Effector memory CD4-positive, alpha-beta T cell (primary cell): ENCODE results near the gene CBX2.

Experiments used
- DNase-seq, 3 donors: peaks; one replicate each; pipeline ENCODE4 v3.0.0-alpha.2; 2020
- H3K27ac ChIP-seq: 2 replicates; pipeline ENCODE4 v1.7.0; 2013; ENCODE audit warnings: mild to moderate bottlenecking, low read length, moderate library complexity; ENCODE audit not compliant: insufficient read depth, poor library complexity, severe bottlenecking
- H3K27me3 ChIP-seq: replicated peaks from 2 replicates; pipeline ENCODE4 v1.7.0; 2013; ENCODE audit warnings: mild to moderate bottlenecking, low read length; ENCODE audit not compliant: insufficient read depth, control insufficient read depth, poor library complexity, severe bottlenecking
- H3K36me3 ChIP-seq: 2 replicates; pipeline ENCODE4 v1.7.0; 2013; ENCODE audit warnings: mild to moderate bottlenecking, low read length, moderate library complexity; ENCODE audit not compliant: control insufficient read depth, insufficient read depth
- H3K4me1 ChIP-seq: 2 replicates; pipeline ENCODE4 v1.7.0; 2013; ENCODE audit warnings: low read length, mild to moderate bottlenecking; ENCODE audit not compliant: control insufficient read depth, insufficient read depth, poor library complexity, severe bottlenecking
- H3K4me3 ChIP-seq: 2 replicates; pipeline ENCODE4 v1.7.0; 2013; ENCODE audit warnings: low read length, low read depth, mild to moderate bottlenecking; ENCODE audit not compliant: insufficient read depth, poor library complexity, severe bottlenecking
- H3K9me3 ChIP-seq: 2 replicates; pipeline ENCODE4 v1.7.0; 2013; ENCODE audit warnings: mild to moderate bottlenecking, low read length, moderate library complexity; ENCODE audit not compliant: control insufficient read depth

The CBX2 gene

GRCh38 chr17:79735096-79735495 is 42.9 kb upstream of the CBX2 start:
- DNase-seq, result no peak
- Histone ChIP-seq H3K4me1 (peaks cover 7% of the 10 kb centered on the region), H3K27me3 (no peaks in the 10 kb centered on the region), H3K27ac (no peak overlapping the region), H3K4me3 (no peak overlapping the region), H3K9me3 (no peaks in the 10 kb centered on the region), H3K36me3 (no peaks in the 10 kb centered on the region)

DNA sequence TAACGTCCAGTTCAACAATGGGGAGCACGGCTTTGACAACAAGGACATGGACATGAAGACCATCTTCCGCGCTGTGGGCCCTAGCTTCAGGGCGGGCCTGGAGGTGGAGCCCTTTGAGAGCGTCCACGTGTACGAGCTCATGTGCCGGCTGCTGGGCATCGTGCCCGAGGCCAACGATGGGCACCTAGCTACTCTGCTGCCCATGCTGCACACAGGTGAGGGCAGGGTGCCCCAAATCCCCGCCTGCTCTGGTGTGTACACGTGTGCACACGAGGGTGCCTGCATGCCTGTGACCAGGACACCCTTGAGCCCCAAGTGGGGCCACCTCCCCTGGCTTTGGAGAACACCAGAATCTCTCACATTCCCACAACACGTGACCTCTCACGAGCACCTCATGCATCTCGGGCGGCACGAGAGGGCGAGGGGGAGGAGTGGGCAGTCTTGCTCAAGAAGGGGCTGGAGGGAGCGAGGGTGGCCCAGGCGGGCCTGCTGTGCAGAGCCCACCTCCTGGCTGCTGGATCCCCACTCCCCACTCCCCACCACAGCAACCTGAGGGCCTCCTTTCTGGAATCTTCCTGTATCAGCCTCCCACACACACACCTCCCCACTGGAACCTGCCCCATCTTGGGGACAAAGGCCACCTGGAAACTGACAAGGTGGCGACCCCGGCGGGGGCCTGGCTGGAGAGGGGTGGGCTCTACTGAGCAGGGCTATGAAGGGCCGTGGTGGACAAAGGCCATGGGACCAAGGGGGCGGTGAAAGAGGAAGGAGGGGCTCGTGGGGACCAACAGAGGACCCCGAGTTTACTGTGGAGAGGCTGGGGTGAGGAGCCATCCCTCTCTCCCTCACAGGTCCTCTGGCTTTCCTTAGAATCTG is 40.7 kb upstream of the CBX2 start:
- H3K4me1 ChIP-seq, result peaks cover 14% of the 10 kb centered on the region
- no peaks in the 10 kb centered on the region for H3K9me3 ChIP-seq
- H3K4me3 ChIP-seq, result no peak overlapping the region
- H3K36me3 ChIP-seq, result no peaks in the 10 kb centered on the region
- no peak overlapping the region for H3K27ac ChIP-seq
- H3K27me3 ChIP-seq, result peaks cover 9% of the 10 kb centered on the region
- no peak for DNase-seq

DNA sequence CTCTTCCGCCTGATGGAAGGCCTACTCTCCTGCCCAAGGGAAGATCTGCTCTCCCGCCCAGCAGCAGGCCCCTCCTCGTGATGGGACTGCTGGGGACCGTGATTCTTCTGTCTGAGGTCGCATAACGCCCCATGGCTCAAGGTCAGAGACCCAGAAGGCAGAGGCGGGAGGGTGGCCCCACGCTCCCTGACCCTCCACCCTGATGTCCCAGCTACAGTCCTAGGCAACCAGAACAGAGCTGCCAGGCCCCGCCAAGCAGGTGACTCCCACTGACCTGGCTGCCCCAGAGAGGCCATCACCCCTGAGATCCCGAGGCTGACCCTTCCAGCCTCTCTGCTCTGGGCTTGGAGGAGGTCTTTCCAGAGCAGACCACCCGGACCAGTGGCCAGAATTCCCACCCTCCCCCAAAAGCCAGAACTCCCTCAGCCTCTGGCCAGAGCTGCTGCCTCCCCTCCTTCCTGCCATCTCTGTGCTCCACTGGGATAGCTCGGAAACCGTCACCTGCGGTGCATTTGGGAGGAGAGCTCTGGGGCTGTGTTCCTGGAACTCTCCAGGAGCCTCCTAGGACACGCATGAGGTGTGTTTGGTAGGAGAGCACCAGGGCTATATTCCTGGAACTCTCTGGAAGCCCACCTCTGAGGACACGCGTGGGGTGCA is 39.9 kb upstream of the CBX2 start:
- Histone ChIP-seq H3K27ac (no peak overlapping the region), H3K27me3 (peaks cover 10% of the 10 kb centered on the region), H3K36me3 (no peaks in the 10 kb centered on the region), H3K4me1 (peaks cover 11% of the 10 kb centered on the region), H3K9me3 (no peaks in the 10 kb centered on the region), H3K4me3 (no peak overlapping the region)
- DNase-seq, result no peak

GRCh38 chr17:79738643-79739042 is 39.3 kb upstream of the CBX2 start:
- H3K9me3 ChIP-seq, result no peaks in the 10 kb centered on the region
- no peak overlapping the region for H3K4me3 ChIP-seq
- H3K27ac ChIP-seq, result no peak overlapping the region
- no peaks in the 10 kb centered on the region for H3K36me3 ChIP-seq
- DNase-seq, result no peak
- peaks cover 10% of the 10 kb centered on the region for H3K27me3 ChIP-seq
- peaks cover 8% of the 10 kb centered on the region for H3K4me1 ChIP-seq

DNA sequence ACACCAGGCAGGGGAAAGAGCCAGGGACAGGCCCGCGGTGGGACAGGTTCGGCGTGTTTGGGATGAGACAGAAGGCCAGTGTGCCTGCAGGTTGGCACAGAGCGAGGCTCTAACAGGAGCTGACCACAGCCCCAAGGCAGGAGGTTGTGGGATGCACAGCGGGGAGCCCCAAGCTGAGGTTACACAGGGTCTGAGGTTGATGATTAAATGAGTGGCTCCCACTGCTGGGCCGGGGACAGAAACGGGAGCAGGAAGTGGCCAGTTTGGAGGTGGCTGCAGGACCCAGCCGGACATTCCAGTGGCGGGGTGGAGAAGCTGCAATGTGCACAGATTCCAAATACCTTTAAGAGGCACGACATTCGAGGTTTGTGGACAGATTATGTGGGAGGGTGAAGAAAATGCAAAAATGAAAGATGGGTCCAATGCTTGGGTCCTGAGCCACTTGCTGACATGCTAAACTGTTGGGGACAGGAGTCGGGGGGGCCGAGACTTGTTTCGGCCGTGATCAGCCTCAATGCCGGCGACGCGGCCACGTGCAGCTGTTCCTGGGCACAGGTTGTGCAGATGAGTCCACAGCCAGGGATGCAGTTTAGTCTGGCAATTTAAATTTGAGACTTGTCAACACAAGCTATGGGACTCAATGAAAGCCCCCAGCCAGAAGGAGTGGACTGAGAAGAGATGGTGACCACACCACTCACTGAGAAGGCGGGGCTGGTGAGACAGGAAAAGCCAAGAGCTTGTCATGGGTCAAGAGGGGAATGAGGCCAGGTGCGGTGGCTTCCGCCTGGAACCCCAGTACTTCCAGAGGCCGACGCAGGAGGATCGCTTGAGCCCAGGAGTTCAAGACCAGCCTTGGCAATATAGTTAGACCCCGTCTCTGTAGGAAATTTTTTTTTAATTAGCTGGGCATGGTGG is 38.5 kb upstream of the CBX2 start:
- peaks cover 10% of the 10 kb centered on the region for H3K27me3 ChIP-seq
- H3K9me3 ChIP-seq, result no peaks in the 10 kb centered on the region
- no peaks in the 10 kb centered on the region for H3K36me3 ChIP-seq
- H3K4me3 ChIP-seq, result no peak overlapping the region
- H3K4me1 ChIP-seq, result peaks cover 8% of the 10 kb centered on the region
- DNase-seq, result no peak
- no peak overlapping the region for H3K27ac ChIP-seq

DNA sequence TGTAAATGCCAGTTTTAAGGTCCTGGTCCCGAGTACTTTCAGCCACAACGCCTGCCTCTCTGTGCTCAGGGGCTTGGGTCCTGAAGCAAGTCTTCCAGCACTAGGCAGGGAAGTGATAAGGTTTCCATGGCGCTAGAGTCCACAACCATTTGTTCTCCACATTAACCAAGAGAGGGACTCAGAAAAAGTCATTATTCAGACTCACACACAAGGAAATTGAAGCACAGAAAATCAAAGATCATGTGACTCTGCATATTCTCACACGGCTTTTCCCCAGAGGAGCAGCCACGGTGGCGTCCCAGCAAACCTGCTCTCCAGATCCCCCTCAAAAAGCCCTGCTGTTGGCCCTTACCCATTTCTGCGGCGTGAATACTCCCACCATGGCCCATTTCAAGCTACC is 37.5 kb upstream of the CBX2 start:
- H3K4me1 ChIP-seq, result peaks cover 8% of the 10 kb centered on the region
- DNase-seq, result no peak
- no peak overlapping the region for H3K4me3 ChIP-seq
- peaks cover 10% of the 10 kb centered on the region for H3K27me3 ChIP-seq
- no peaks in the 10 kb centered on the region for H3K36me3 ChIP-seq
- no peaks in the 10 kb centered on the region for H3K9me3 ChIP-seq
- no peak overlapping the region for H3K27ac ChIP-seq

- no peak for DNase-seq
Measured at GRCh38 chr17:79741401-79741750, 36.6 kb upstream of the CBX2 start.

GRCh38 chr17:79741751-79742588 is 36.0 kb upstream of the CBX2 start:
- peaks cover 13% of the 10 kb centered on the region for H3K4me1 ChIP-seq
- DNase-seq, result peak; percentile 50 to 62 (median 51)
- peaks cover 17% of the 10 kb centered on the region for H3K27me3 ChIP-seq
- no peaks in the 10 kb centered on the region for H3K36me3 ChIP-seq
- H3K27ac ChIP-seq, result no peak overlapping the region
- no peaks in the 10 kb centered on the region for H3K9me3 ChIP-seq
- no peak overlapping the region for H3K4me3 ChIP-seq

More at GRCh38 chr17:79741401-79741750, 36.6 kb upstream of the CBX2 start:
- Histone ChIP-seq H3K9me3 (no peaks in the 10 kb centered on the region), H3K4me3 (no peak overlapping the region), H3K27me3 (peaks cover 12% of the 10 kb centered on the region), H3K36me3 (no peaks in the 10 kb centered on the region), H3K27ac (no peak overlapping the region), H3K4me1 (peaks cover 13% of the 10 kb centered on the region)

DNA sequence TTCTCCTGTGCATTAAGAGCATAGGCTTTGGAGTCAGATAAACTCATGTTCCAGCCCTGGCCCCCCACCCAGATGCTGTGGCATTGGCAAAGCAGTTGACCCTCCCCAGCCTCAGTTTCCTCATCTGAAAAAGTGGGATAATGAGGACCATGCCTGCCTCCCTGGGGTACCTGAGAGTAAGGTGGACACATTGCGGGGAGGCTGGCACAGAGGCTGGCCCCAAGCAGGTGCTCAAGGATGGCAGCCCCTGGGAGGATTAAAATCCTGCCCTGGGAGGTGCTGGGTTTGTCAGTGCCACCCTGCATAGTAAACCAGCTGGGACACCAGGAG is 35.4 kb upstream of the CBX2 start:
- Histone ChIP-seq H3K36me3 (no peaks in the 10 kb centered on the region), H3K4me1 (peaks cover 13% of the 10 kb centered on the region), H3K4me3 (no peak overlapping the region), H3K27me3 (peaks cover 23% of the 10 kb centered on the region), H3K9me3 (no peaks in the 10 kb centered on the region), H3K27ac (no peak overlapping the region)
- no peak for DNase-seq
